ENCODE data around the gene SLC49A3. TPM values are rescaled to one million over a fixed set of nuclear protein-coding genes. Genes with fewer than 3 reads are reported as not detected.
"Not testable (repeated sequence)": the region's sequence is repeated elsewhere in the genome, so short reads cannot be mapped to it uniquely, and the experiment has no call there.

The SLC49A3 gene
- total RNA-seq, 1 donor from 2014 or later: 19.9 TPM

DNA sequence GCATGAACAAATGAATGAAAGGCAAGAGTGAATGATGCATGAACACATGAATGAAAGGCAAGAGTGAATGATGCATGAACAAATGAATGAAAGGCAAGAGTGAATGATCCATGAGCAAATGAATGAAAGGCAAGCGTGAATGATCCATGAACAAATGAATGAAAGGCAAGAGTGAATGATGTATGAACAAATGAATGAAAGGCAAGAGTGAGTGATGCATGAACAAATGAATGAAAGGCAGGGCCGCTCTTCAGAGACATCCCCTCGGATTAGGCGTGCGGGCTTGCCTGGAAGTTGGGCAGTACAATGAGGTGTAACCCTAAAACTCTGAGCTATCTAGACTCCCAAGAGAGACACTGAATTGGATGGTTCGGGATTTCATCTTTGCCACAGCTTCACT is 20.4 kb upstream of the SLC49A3 start:
- Mint-ChIP-seq H3K27me3 (ENCODE audit: unreplicated experiment) (peaks cover 4% of the 10 kb centered on the region), H3K4me1 (ENCODE audit: unreplicated experiment) (peaks cover 18% of the 10 kb centered on the region), H3K36me3 (ENCODE audit: low read depth, unreplicated experiment) (peaks cover 18% of the 10 kb centered on the region), H3K27ac (ENCODE audit: unreplicated experiment) (no peak overlapping the region), H3K9me3 (ENCODE audit: unreplicated experiment) (no peaks in the 10 kb centered on the region), H3K4me3 (ENCODE audit: unreplicated experiment) (no peak overlapping the region)
- no peak for DNase-seq (ENCODE audit: low spot score)
- TF ChIP-seq, protein P1, sequence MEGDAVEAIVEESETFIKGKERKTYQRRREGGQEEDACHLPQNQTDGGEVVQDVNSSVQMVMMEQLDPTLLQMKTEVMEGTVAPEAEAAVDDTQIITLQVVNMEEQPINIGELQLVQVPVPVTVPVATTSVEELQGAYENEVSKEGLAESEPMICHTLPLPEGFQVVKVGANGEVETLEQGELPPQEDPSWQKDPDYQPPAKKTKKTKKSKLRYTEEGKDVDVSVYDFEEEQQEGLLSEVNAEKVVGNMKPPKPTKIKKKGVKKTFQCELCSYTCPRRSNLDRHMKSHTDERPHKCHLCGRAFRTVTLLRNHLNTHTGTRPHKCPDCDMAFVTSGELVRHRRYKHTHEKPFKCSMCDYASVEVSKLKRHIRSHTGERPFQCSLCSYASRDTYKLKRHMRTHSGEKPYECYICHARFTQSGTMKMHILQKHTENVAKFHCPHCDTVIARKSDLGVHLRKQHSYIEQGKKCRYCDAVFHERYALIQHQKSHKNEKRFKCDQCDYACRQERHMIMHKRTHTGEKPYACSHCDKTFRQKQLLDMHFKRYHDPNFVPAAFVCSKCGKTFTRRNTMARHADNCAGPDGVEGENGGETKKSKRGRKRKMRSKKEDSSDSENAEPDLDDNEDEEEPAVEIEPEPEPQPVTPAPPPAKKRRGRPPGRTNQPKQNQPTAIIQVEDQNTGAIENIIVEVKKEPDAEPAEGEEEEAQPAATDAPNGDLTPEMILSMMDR (IDR thresholded peaks at IDR 0.05; ENCODE audit: unreplicated experiment): no peak

GRCh38 chr4:708631-708933 is 19.6 kb upstream of the SLC49A3 start:
- peak overlapping the region; percentile 36 for H3K27ac Mint-ChIP-seq (ENCODE audit: unreplicated experiment)
- peak overlapping the region; percentile 73 for H3K4me3 Mint-ChIP-seq (ENCODE audit: unreplicated experiment)
- H3K27me3 Mint-ChIP-seq (ENCODE audit: unreplicated experiment): peaks cover 4% of the 10 kb centered on the region
- no peaks in the 10 kb centered on the region for H3K9me3 Mint-ChIP-seq (ENCODE audit: unreplicated experiment)
- TF ChIP-seq, protein P1 (IDR thresholded peaks at IDR 0.05; ENCODE audit: unreplicated experiment): no peak
- peaks cover 18% of the 10 kb centered on the region for H3K4me1 Mint-ChIP-seq (ENCODE audit: unreplicated experiment)
- DNase-seq (ENCODE audit: low spot score): no peak
- peaks cover 18% of the 10 kb centered on the region for H3K36me3 Mint-ChIP-seq (ENCODE audit: low read depth, unreplicated experiment)

- peaks cover 4% of the 10 kb centered on the region for H3K27me3 Mint-ChIP-seq (ENCODE audit: unreplicated experiment)
- TF ChIP-seq, protein P1 (IDR thresholded peaks at IDR 0.05; ENCODE audit: unreplicated experiment): no peak
- H3K4me1 Mint-ChIP-seq (ENCODE audit: unreplicated experiment): peaks cover 18% of the 10 kb centered on the region
- H3K4me3 Mint-ChIP-seq (ENCODE audit: unreplicated experiment): no peak overlapping the region
- H3K36me3 Mint-ChIP-seq (ENCODE audit: low read depth, unreplicated experiment): peaks cover 18% of the 10 kb centered on the region
- H3K27ac Mint-ChIP-seq (ENCODE audit: unreplicated experiment): no peak overlapping the region
- no peak for DNase-seq (ENCODE audit: low spot score)
- H3K9me3 Mint-ChIP-seq (ENCODE audit: unreplicated experiment): no peaks in the 10 kb centered on the region
Measured at GRCh38 chr4:707929-708630, 19.1 kb upstream of the SLC49A3 start.

DNA sequence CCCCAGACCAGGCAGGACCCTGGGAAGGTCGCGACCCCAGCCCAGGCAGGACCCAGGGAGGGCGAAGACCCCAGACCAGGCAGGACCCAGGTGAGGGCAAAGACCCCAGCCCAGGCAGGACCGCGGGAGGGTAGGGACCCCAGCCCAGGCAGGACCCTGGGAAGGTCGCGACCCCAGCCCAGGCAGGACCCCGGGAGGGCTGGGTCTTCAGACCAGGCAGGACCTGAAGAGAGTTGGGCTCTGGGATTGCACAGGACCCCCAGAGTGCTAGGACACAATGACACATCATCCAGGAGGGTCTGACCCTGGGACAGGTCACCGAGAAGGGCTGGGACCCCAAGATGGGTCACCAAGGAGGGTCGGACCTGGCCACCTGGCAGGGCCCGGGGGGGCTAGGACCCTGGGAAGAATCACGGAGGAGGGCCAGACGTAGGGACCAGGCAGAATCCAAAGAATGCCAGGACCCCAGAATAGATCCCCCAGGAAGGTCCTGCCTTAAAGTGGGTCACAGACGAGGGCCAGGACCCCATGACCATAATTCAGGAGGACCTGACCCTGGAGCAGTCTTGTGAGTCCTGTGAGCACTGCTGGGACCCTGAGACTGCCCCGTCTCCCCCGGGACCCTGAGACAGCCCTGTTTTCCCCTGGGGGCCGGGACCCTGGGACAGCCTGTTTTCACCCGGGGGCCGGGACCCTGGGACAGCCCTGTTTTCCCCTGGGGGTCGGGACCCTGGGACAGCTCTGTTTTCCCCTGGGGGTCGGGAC is 18.1 kb upstream of the SLC49A3 start:
- Mint-ChIP-seq H3K36me3 (ENCODE audit: low read depth, unreplicated experiment) (peaks cover 18% of the 10 kb centered on the region), H3K27me3 (ENCODE audit: unreplicated experiment) (peaks cover 6% of the 10 kb centered on the region), H3K27ac (ENCODE audit: unreplicated experiment) (no peak overlapping the region), H3K4me3 (ENCODE audit: unreplicated experiment) (no peak overlapping the region), H3K9me3 (ENCODE audit: unreplicated experiment) (no peaks in the 10 kb centered on the region), H3K4me1 (ENCODE audit: unreplicated experiment) (peaks cover 18% of the 10 kb centered on the region)
- DNase-seq (ENCODE audit: low spot score): no peak
- TF ChIP-seq, protein P1 (IDR thresholded peaks at IDR 0.05; ENCODE audit: unreplicated experiment): no peak

GRCh38 chr4:706083-706633 is 17.2 kb upstream of the SLC49A3 start:
- not testable (repeated sequence) for H3K27me3 Mint-ChIP-seq (ENCODE audit: unreplicated experiment); H3K9me3 Mint-ChIP-seq (ENCODE audit: unreplicated experiment); DNase-seq (ENCODE audit: low spot score); H3K27ac Mint-ChIP-seq (ENCODE audit: unreplicated experiment); H3K4me3 Mint-ChIP-seq (ENCODE audit: unreplicated experiment)
- peaks cover 18% of the 10 kb centered on the region for H3K36me3 Mint-ChIP-seq (ENCODE audit: low read depth, unreplicated experiment)
- peaks cover 18% of the 10 kb centered on the region for H3K4me1 Mint-ChIP-seq (ENCODE audit: unreplicated experiment)
